Erythroblast (primary cell): Measurements from ENCODE around the gene UCK1.

Experiments used
- DNase-seq, 2 experiments: peaks; one replicate each; lab custom pipeline; 2025; lab: John Stamatoyannopoulos, UW
- GATA1 ChIP-seq: IDR thresholded peaks from 2 replicates; pipeline ENCODE4 v1.6.1; 2011; ENCODE audit warnings: low read depth, mild to moderate bottlenecking, control low read depth, low read length, moderate library complexity
- POLR2A ChIP-seq: IDR thresholded peaks from 2 replicates; pipeline ENCODE4 v1.6.1; 2011; ENCODE audit warnings: mild to moderate bottlenecking, low read length

The UCK1 gene

GRCh38 chr9:131545003-131545785, 14.1 kb upstream of the UCK1 start, which contains the start of gene PRRT1B:
Gene PRRT1B (plus strand): TSS chr9:131545523. CDS start chr9:131545616, 93 bp downstream.
- DNase-seq, result no peak
- TF ChIP-seq POLR2A, result no peak
- no peak for TF ChIP-seq GATA1

GRCh38 chr9:131543141-131543540, 12.1 kb upstream of the UCK1 start:
- no peak for DNase-seq
- TF ChIP-seq POLR2A (no peak), GATA1 (no peak)

GRCh38 chr9:131539223-131539923, 8.3 kb upstream of the UCK1 start:
- TF ChIP-seq POLR2A (no peak), GATA1 (no peak)
- no peak for DNase-seq

GRCh38 chr9:131537946-131538345, 6.9 kb upstream of the UCK1 start:
- DNase-seq, result no peak
- no peak for TF ChIP-seq POLR2A
- TF ChIP-seq GATA1, result no peak

GRCh38 chr9:131534721-131535237, 3.7 kb upstream of the UCK1 start:
- TF ChIP-seq POLR2A (no peak), GATA1 (no peak)
- peak; percentile 52 to 81 for DNase-seq

- TF ChIP-seq POLR2A, result no peak
- no peak for TF ChIP-seq GATA1
- DNase-seq, result peak; percentile 44 to 59
These were observed 530 bp downstream of the UCK1 start for GRCh38 chr9:131530546-131530919.

- TF ChIP-seq POLR2A (no peak), GATA1 (no peak)
These were observed 1.2 kb downstream of the UCK1 start for GRCh38 chr9:131529597-131530545.

GRCh38 chr9:131528886-131529505, 2.1 kb downstream of the UCK1 start:
- DNase-seq, result no peak
- TF ChIP-seq POLR2A (no peak), GATA1 (no peak)

More at GRCh38 chr9:131529597-131530545, 1.2 kb downstream of the UCK1 start:
- DNase-seq, result no peak

- DNase-seq, result no peak
These were observed 2.9 kb downstream of the UCK1 start for GRCh38 chr9:131528186-131528585.

GRCh38 chr9:131525643-131526565, 5.2 kb downstream of the UCK1 start:
- no peak for DNase-seq
- TF ChIP-seq GATA1 (no peak), POLR2A (no peak)

More at GRCh38 chr9:131528186-131528585, 2.9 kb downstream of the UCK1 start:
- no peak for TF ChIP-seq GATA1
- no peak for TF ChIP-seq POLR2A

GRCh38 chr9:131524665-131525315, 6.3 kb downstream of the UCK1 start:
- TF ChIP-seq POLR2A, result no peak
- no peak for TF ChIP-seq GATA1
- no peak for DNase-seq
